HG03354 (cell line): Measurements from ENCODE around the gene DNAJC16.
"Not testable (repeated sequence)": the region's sequence is repeated elsewhere in the genome, so short reads cannot be mapped to it uniquely, and the experiment has no call there.

Experiments used
- ATAC-seq: cut with Tn5 transposase; IDR thresholded peaks from one replicate; pipeline ENCODE4 v1.9.1; 2021; ENCODE audit warnings: mild to moderate bottlenecking; ENCODE audit not compliant: unreplicated experiment, poor library complexity, severe bottlenecking

DNAJC16 gene

GRCh38 chr1:15574741-15575140 is 48.1 kb downstream of the DNAJC16 start:
- ATAC-seq: no peak

GRCh38 chr1:15575549-15576150 is 49.0 kb downstream of the DNAJC16 start:
- no peak for ATAC-seq

GRCh38 chr1:15577691-15578090 is 51.0 kb downstream of the DNAJC16 start:
- no peak for ATAC-seq

GRCh38 chr1:15578921-15579682 is 52.5 kb downstream of the DNAJC16 start:
- ATAC-seq: peak; percentile 54

- peak; percentile 45 for ATAC-seq
Observed at GRCh38 chr1:15579683-15580047, 53.0 kb downstream of the DNAJC16 start.

- ATAC-seq: no peak
Observed at GRCh38 chr1:15583016-15583706, 56.5 kb downstream of the DNAJC16 start.

- peak; percentile 75 for ATAC-seq
Observed at GRCh38 chr1:15584489-15585363, 58.1 kb downstream of the DNAJC16 start, which contains the start of gene AGMAT. TSS of gene AGMAT (minus strand) at chr1:15585051. CDS start at chr1:15584967, 84 bp downstream.

- ATAC-seq: no peak
Observed at GRCh38 chr1:15592285-15592684, 65.6 kb downstream of the DNAJC16 start.

GRCh38 chr1:15595809-15596617 is 69.4 kb downstream of the DNAJC16 start:
- ATAC-seq: peak; percentile 66

GRCh38 chr1:15598436-15598835 is 71.8 kb downstream of the DNAJC16 start:
- ATAC-seq: no peak

GRCh38 chr1:15603050-15603965 is 76.7 kb downstream of the DNAJC16 start:
- ATAC-seq: peak; percentile 96

GRCh38 chr1:15603966-15604282 is 77.3 kb downstream of the DNAJC16 start:
- ATAC-seq: not testable (repeated sequence)

GRCh38 chr1:15604400-15604799 is 77.8 kb downstream of the DNAJC16 start:
- not testable (repeated sequence) for ATAC-seq

- ATAC-seq: no peak
Observed at GRCh38 chr1:15605398-15606383, 79.0 kb downstream of the DNAJC16 start.

- ATAC-seq: no peak
Observed at GRCh38 chr1:15609631-15610030, 83.0 kb downstream of the DNAJC16 start.

- ATAC-seq: no peak
Observed at GRCh38 chr1:15610167-15610566, 83.5 kb downstream of the DNAJC16 start.
